ENCODE measurements around the gene MST1.

DNA sequence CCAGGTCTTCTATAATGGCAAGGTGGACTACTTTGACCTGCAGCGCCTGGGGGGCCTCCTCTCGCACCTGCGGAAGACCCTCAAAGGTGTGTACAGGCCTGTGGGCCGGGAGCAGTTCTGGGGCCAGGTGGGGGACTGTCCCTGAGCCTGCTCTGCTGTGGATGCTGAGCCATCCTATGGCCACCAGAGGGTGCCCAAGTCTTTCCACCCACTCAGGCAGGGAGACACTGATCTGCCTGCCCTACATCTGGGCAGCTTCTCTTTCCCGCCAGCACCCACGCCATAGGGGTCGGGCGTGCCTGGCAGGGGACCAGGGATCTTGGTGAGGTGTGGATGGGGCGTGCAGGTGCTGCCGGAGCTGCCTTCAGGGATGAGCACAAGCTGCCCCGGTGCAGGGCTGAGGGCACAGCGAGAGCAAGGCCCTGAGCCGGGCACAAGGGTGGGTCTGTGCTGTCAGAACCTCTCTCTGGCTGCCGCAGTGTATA is 14.2 kb upstream of the MST1 start:
- TF ChIP-seq, protein P1, sequence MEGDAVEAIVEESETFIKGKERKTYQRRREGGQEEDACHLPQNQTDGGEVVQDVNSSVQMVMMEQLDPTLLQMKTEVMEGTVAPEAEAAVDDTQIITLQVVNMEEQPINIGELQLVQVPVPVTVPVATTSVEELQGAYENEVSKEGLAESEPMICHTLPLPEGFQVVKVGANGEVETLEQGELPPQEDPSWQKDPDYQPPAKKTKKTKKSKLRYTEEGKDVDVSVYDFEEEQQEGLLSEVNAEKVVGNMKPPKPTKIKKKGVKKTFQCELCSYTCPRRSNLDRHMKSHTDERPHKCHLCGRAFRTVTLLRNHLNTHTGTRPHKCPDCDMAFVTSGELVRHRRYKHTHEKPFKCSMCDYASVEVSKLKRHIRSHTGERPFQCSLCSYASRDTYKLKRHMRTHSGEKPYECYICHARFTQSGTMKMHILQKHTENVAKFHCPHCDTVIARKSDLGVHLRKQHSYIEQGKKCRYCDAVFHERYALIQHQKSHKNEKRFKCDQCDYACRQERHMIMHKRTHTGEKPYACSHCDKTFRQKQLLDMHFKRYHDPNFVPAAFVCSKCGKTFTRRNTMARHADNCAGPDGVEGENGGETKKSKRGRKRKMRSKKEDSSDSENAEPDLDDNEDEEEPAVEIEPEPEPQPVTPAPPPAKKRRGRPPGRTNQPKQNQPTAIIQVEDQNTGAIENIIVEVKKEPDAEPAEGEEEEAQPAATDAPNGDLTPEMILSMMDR (IDR thresholded peaks at IDR 0.05) = peak; percentile 73
- TF ChIP-seq EZH2 (IDR thresholded peaks at IDR 0.05) = no peak
